Tibial nerve (tissue), 4 donors: ENCODE measurements around the gene ARFGAP2. TPM values are rescaled to one million over a fixed set of nuclear protein-coding genes. Genes with fewer than 3 reads are reported as not detected.
A peak's percentile ranks its signal among the peaks of the same experiment; 100 is the strongest.

ENCODE experiments used
- DNase-seq, 2 donors: peaks; one replicate each; pipeline ENCODE4 v3.0.0-alpha.2; 2019; ENCODE audit warnings: low spot score in 2 of 2
- H3K27ac ChIP-seq, 4 donors: fragments of 200-600 bp; sonication (generic) in 3 of 4; one replicate each; pipeline ENCODE4 v1.5.1; 2017 to 2019; ENCODE audit warnings: mild to moderate bottlenecking in 1 of 4
- H3K27me3 ChIP-seq, 2 donors: fragments of 200-600 bp; sonication (generic) in 1 of 2; one replicate each; pipeline versions ENCODE4 v1.5.1 to v1.6.0; 2017 to 2019
- H3K36me3 ChIP-seq, 3 donors: fragments of 200-600 bp; sonication (generic); one replicate each; pipeline ENCODE4 v1.5.1; 2018 to 2019
- H3K4me1 ChIP-seq, 4 donors: fragments of 200-600 bp; sonication (generic) in 3 of 4; one replicate each; pipeline ENCODE4 v1.5.1; 2017 to 2019
- H3K4me3 ChIP-seq, 4 donors: fragments of 200-600 bp; sonication (generic) in 3 of 4; one replicate each; pipeline ENCODE4 v1.5.1; 2017 to 2019; ENCODE audit warnings: mild to moderate bottlenecking in 1 of 4, moderate library complexity in 1 of 4
- H3K9me3 ChIP-seq, 4 donors: fragments of 200-600 bp; sonication (generic) in 3 of 4; one replicate each; pipeline ENCODE4 v1.5.1; 2017 to 2019
- CTCF ChIP-seq, 5 experiments: fragments of 200-600 bp in 3 of 5; fragments of 450-650 bp in 2 of 5; sonication (generic) in 3 of 5; IDR thresholded peaks; one replicate each; pipeline ENCODE4 v1.5.1; 2016 to 2019; ENCODE audit warnings: antibody characterized with exemption in 5 of 5, mild to moderate bottlenecking in 3 of 5, moderate library complexity in 2 of 5
- EP300 ChIP-seq, 2 donors: sonication (generic); formaldehyde crosslinking; IDR thresholded peaks; one replicate each; pipeline ENCODE4 v1.6.1; 2017; ENCODE audit warnings: antibody characterized with exemption in 2 of 2, mild to moderate bottlenecking in 1 of 2
- POLR2A ChIP-seq, 2 donors: fragments of 450-650 bp; IDR thresholded peaks; one replicate each; pipeline ENCODE4 v1.6.1; 2017; ENCODE audit warnings: antibody characterized with exemption in 2 of 2, mild to moderate bottlenecking in 2 of 2, moderate library complexity in 2 of 2
- WGBS, 2 donors: methylation state at CpG; one replicate each; pipeline ENCODE4 v1.1.5; 2018; 5-methylcytosine and 5-hydroxymethylcytosine counted together
- total RNA-seq, 4 donors: library from RNA; depleted of rRNA; stranded (reverse); fragments of >200 nt; gene quantifications; one replicate each; pipeline ENCODE4 v1.1.0, GENCODE V29; 2016

ARFGAP2 gene
- total RNA-seq, 4 donors from 2014 or later, result 164 to 209 (median 176) TPM

GRCh38 chr11:47131136-47131535, 45.5 kb downstream of the ARFGAP2 start:
- TF ChIP-seq CTCF (IDR thresholded peaks at IDR 0.05), result no peak
- no peaks in the 10 kb centered on the region for H3K27me3 ChIP-seq
- peaks cover 0 to 21% (median 0%) of the 10 kb centered on the region in 4 donors for H3K4me1 ChIP-seq
- DNase-seq, result no peak
- 92% methylated on average over 2 of the region's 2 CpGs for WGBS, 2 donors
- no peak overlapping the region for H3K27ac ChIP-seq
- no peak overlapping the region for H3K4me3 ChIP-seq
- no peaks in the 10 kb centered on the region for H3K9me3 ChIP-seq
- H3K36me3 ChIP-seq, result no peaks in the 10 kb centered on the region

GRCh38 chr11:47130543-47130942, 46.1 kb downstream of the ARFGAP2 start:
- Histone ChIP-seq H3K27ac (no peak overlapping the region), H3K4me1 (peaks cover 0 to 15% (median 0%) of the 10 kb centered on the region in 4 donors), H3K4me3 (no peak overlapping the region), H3K36me3 (no peaks in the 10 kb centered on the region), H3K9me3 (no peaks in the 10 kb centered on the region), H3K27me3 (no peaks in the 10 kb centered on the region)
- 43 to 53% methylated on average over 3 of the region's 3 CpGs for WGBS, 2 donors
- peak; percentile 50 to 59 for DNase-seq
- TF ChIP-seq CTCF (IDR thresholded peaks at IDR 0.05) (no peak), EP300 (IDR thresholded peaks at IDR 0.05) (peak in 1 of 2 donors; percentile 56)

- no peaks in the 10 kb centered on the region for H3K27me3 ChIP-seq
- H3K4me3 ChIP-seq, result no peak overlapping the region
- TF ChIP-seq CTCF (IDR thresholded peaks at IDR 0.05) (no peak), POLR2A (IDR thresholded peaks at IDR 0.05) (no peak), EP300 (IDR thresholded peaks at IDR 0.05) (no peak)
- WGBS, 2 donors, result 73 to 74% methylated on average over 2 of the region's 2 CpGs
- no peaks in the 10 kb centered on the region for H3K9me3 ChIP-seq
- DNase-seq, result no peak
- no peak overlapping the region for H3K27ac ChIP-seq
- peaks cover 0 to 11% (median 0%) of the 10 kb centered on the region in 4 donors for H3K4me1 ChIP-seq
- H3K36me3 ChIP-seq, result no peaks in the 10 kb centered on the region
Measured at GRCh38 chr11:47127213-47127612, 49.5 kb downstream of the ARFGAP2 start.

GRCh38 chr11:47125083-47125482, 51.6 kb downstream of the ARFGAP2 start:
- WGBS, 2 donors, result 59 to 60% methylated on average over 7 of the region's 7 CpGs

GRCh38 chr11:47124675-47125074, 52.0 kb downstream of the ARFGAP2 start:
- DNase-seq, result no peak

More at GRCh38 chr11:47125083-47125482, 51.6 kb downstream of the ARFGAP2 start:
- Histone ChIP-seq H3K9me3 (no peaks in the 10 kb centered on the region), H3K36me3 (no peaks in the 10 kb centered on the region), H3K4me3 (no peak overlapping the region), H3K27ac (no peak overlapping the region), H3K27me3 (no peaks in the 10 kb centered on the region), H3K4me1 (no peaks in the 10 kb centered on the region)
- no peak for TF ChIP-seq EP300 (IDR thresholded peaks at IDR 0.05)
- no peak for TF ChIP-seq CTCF (IDR thresholded peaks at IDR 0.05)
- no peak for TF ChIP-seq POLR2A (IDR thresholded peaks at IDR 0.05)
- no peak for DNase-seq

More at GRCh38 chr11:47124675-47125074, 52.0 kb downstream of the ARFGAP2 start:
- Histone ChIP-seq H3K9me3 (no peaks in the 10 kb centered on the region), H3K27ac (no peak overlapping the region), H3K4me3 (no peak overlapping the region), H3K4me1 (no peaks in the 10 kb centered on the region), H3K27me3 (no peaks in the 10 kb centered on the region), H3K36me3 (no peaks in the 10 kb centered on the region)
- TF ChIP-seq CTCF (IDR thresholded peaks at IDR 0.05) (no peak), POLR2A (IDR thresholded peaks at IDR 0.05) (no peak), EP300 (IDR thresholded peaks at IDR 0.05) (no peak)
- WGBS, 2 donors, result 62 to 69% methylated on average over 1 of the region's 1 CpG
